Activated T-cell treated with anti-CD3 and anti-CD28 coated beads, Interleukin-2, amount 50 U/mL, for 1 hour (primary cell): ENCODE measurements around the gene USP5.
"Not testable (repeated sequence)": the region's sequence is repeated elsewhere in the genome, so short reads cannot be mapped to it uniquely, and the experiment has no call there.

ENCODE experiments used
- DNase-seq: peaks from one replicate; pipeline ENCODE4 v3.0.0-alpha.2; 2020

Gene USP5

DNA sequence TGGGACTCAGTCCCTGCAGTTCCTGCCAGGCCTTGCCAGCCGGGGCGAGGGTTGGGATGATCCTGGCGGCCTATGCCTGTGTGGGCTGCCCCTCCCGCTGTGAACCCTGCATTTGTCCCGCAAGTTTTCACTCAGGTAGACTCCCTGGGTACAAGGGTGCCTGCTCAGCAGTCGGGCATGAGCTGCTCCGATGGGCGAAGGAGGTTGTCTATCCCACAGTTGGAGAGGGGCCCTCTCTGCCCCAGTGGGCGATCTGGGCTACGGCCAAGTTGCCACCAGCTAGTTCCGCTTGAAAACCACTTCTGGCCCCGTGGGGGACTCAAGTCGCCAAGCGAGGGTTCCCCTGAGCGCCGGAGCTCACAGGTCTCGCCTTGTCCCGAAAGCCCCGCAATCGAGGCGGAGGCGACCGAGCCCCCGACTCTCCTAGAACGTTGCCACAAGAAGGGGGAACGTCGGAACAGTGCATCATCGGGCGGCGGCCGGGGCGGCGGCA lies 15.0 kb downstream of the USP5 start:
- no peak for DNase-seq

- peak; percentile 78 for DNase-seq
These were observed 15.7 kb downstream of the USP5 start, which contains the start of gene TPI1 for GRCh38 chr12:6867413-6868210. TPI1 (plus strand) TSS chr12:6867531; CDS start chr12:6867567, 36 bp downstream.

GRCh38 chr12:6868211-6869048 lies 16.5 kb downstream of the USP5 start:
- DNase-seq, result no peak

DNA sequence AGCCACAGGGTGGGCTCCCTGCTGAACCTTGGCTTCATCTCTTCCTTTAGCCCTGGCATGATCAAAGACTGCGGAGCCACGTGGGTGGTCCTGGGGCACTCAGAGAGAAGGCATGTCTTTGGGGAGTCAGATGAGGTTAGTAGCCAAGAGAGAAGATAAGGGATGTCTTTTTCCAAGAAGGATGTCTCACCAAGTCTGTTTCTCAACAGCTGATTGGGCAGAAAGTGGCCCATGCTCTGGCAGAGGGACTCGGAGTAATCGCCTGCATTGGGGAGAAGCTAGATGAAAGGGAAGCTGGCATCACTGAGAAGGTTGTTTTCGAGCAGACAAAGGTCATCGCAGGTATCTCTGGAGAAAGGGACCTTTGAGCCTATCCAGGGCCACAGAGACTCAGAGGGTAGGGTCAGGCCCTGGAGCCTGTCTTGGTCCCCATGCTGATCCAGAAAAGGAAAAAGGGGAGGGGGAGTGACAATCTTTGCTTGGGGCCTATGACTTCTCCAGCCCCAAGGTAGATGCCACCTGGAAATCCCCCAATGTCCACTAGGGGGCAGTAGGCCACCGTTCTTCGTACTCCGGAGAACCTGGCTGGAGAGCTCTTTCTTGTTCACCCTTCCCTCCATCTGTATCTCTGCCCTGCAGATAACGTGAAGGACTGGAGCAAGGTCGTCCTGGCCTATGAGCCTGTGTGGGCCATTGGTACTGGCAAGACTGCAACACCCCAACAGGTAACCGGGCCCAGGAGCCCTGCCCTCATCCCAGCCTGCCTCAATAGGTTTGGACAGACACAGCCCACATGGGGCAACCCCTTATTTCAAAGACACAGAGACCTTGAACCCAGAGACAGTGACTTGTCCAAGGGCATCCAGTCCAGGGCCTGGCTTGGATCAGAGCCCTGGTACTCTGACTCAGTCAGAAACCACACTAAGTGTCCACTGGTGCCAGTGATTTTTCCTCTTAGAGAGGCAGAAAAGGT lies 17.4 kb downstream of the USP5 start:
- DNase-seq, result peak; percentile 87

DNA sequence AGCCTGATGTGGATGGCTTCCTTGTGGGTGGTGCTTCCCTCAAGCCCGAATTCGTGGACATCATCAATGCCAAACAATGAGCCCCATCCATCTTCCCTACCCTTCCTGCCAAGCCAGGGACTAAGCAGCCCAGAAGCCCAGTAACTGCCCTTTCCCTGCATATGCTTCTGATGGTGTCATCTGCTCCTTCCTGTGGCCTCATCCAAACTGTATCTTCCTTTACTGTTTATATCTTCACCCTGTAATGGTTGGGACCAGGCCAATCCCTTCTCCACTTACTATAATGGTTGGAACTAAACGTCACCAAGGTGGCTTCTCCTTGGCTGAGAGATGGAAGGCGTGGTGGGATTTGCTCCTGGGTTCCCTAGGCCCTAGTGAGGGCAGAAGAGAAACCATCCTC lies 18.4 kb downstream of the USP5 start:
- DNase-seq, result not testable (repeated sequence)

DNA sequence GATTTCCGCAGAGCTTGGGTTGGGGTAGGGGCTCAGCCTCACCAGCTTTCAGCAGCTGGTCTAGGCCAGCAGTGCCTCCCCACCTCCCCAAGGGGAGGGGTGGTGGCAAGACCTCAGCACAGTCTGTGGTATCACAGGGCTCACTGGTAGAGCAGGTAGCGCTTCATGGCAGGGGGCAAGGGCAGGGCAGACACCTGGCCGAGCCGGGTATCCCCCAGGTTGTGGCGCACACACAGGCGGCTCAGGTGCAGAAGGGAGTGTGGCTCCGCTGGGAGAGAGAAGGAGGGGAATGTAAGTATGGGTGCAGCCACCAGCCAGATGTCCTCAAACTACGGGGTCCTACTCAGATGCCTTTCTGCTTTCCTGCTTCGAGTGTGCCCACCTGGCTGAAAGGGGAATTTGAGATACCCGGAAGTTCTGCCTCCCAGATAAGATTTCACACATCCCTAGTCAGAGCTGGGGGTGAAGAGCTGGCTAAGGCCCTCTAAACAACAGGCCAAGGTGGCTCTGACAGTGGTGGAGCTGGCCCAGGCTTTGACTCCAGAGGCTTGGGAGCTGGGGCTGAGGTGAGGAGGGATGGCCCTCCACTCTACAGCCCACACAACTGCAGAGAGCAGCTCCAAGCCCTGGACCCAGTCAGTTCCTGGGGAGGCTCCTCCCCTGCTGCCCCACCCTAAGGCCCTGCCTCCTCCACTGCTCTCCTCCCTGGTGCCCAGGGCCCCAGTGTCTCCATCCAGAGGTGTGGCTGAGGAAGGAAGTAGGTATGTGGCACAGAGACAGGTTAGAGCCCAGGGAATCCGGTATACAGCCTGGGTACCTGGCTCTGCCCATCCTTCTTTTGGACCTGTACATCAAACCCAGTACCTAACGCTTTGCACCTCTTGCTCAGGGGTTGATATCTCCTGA lies 19.4 kb downstream of the USP5 start:
- DNase-seq, result peak; percentile 43

- DNase-seq, result peak; percentile 91
These were observed 20.4 kb downstream of the USP5 start for GRCh38 chr12:6872073-6873048.

DNA sequence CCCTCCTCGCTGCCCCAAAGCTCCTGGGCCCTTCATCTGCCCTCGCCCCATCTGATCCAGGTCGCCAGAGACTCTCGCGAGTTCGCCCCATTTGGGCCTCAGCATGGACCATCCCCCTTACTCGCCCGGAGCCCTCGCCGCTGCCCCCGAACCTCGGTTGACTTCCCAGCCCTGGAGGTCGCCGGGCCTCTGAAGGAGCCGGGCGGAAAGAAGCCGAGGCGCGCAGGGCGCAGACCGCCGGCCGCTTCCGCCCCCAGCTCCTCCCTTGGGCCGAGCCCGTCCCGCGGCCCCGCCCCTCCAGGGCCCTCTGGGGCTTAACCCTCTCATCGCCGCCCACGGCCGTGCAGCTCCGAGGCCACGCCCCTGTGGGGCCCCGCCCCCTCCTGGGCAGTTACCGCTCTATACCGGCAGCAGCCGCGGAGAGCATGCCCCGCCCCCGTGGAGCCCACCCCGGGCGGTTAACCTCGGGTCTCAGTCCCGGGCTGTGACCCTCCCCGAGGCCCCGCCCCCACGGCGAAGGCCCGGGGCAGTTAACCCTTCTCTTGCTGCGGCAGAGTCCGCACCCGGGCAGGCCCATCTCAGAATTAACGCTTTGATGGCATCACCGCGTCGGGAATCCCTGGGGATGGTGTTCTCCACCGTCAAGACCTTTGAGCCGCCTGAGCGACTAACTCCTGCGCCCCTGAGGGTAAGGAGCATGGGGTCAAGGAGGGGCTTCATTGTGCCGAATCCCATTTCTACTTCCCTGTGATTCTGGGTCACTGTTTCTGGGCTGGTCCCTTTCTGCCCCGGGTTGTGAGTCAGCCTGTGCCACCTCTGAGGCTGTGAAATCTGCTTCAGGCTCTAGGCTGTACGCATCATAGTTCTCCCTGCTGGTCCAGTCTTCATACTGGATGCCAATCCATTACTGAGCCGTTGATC lies 21.4 kb downstream of the USP5 start, which contains the start of gene SPSB2:
Gene SPSB2 (minus strand): TSS at position 210 of the 921 bp plus-strand sequence. CDS start 402 bp downstream, outside the sequence.
- peak; percentile 99 for DNase-seq

- not testable (repeated sequence) for DNase-seq
These were observed 22.0 kb downstream of the USP5 start for GRCh38 chr12:6874015-6874368.

GRCh38 chr12:6879824-6880223 lies 27.9 kb downstream of the USP5 start:
- DNase-seq, result not testable (repeated sequence)

DNA sequence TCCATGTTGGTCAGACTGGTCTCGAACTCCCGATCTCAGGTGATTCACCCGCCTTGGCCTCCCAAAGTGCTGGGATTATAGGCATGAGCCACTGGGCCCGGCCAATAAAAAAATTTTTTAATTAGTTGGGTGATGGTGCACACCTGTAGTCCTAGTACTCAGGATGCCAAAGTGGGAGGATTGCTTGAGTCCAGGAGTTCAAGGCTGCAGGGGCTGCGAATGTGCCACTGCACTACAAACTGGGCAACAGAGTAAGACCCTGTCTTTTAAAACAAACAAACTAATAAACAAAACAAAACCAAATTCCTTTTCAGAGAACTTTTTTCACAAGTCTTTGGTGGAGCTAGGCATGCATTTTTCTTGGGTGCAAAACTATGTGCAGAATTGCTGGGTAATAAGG lies 31.3 kb downstream of the USP5 start:
- no peak for DNase-seq

DNA sequence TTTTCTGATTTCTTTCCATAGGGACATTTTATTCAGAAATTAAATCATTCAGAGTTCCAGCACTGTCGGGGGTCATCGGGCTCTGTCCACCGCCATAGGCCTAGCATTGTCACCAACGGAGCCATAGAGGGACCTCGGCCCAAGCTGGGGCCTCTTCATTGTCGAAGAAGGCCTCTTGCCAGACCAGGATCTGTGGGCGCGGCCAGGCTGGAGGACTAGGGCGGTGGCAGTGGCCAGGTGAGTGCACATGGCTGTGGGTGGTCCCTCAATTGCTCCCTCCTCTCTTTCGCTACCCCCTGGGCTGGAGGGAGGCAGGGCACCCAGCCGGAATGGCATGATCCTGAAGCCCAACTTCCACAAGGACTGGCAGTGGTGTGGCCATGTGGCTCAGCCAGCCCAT lies 31.7 kb downstream of the USP5 start:
- no peak for DNase-seq

GRCh38 chr12:6884539-6884938 lies 32.6 kb downstream of the USP5 start:
- no peak for DNase-seq

DNA sequence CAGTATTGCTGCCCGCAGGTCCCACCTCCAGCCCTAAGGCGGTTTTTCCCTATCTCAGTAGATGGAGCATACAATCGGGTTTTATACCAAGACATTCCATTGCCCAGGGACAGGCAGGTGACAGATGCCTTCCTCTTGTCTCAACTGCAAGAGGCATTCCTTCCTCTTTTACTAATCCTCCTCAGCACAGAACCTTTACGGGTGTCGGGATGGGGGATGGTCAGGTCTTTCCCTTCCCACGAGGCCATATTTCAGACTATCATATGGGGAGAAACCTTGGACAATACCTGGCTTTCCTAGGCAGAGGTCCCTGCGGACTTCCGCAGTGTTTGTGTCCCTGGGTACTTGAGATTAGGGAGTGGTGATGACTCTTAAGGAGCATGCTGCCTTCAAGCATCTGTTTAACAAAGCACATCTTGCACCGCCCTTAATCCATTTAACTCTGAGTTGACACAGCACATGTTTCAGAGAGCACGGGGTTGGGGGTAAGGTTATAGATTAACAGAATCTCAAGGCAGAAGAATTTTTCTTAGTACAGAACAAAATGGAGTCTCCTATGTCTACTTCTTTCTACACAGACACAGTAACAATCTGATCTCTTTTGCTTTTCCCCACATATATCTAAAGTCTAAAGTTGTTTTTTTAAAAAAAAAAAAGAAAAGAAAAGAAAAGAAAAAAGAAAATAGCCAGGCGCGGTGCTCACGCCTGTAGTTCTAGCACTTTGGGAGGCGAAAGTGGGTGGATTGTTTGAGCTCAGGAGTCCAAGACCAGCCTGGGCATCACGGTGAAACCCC lies 34.5 kb downstream of the USP5 start:
- DNase-seq, result not testable (repeated sequence)

DNA sequence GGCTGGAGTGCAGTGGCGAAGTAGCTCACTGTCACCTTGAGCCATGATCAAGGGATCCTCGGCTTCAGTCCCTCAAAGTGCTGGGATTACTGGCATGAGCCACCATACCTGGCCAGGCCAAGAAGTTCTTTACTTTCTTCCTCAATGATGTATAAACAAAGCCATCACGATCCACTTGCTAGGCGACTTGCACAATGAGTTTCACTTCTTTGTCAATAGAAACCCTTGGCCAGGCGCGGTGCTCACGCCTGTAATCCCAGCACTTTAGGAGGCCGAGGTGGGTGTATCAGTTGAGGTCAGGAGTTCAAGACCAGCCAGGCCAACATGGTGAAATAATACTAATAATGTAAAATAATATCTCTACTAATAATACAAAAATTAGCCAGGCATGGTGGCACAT lies 35.5 kb downstream of the USP5 start:
- no peak for DNase-seq

DNA sequence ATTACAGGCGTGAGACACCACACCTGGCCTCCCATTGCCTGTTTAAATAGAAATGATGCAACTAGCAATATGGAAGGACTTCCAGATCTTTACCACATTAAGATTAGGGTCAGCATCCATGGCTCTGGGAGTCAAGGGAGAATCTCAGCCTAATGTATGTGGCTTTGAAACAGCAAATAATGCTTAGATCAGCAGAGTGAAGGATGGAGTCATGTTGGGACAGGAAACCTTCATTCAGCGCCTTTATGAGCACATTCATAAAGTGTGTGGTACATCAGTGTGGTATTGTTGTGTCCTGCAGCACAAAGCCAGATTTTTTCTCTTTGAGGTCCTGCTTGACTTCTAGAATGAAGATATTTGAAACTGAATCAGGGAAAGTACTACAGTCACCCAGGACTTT lies 36.4 kb downstream of the USP5 start:
- DNase-seq, result no peak

- not testable (repeated sequence) for DNase-seq
These were observed 36.8 kb downstream of the USP5 start for GRCh38 chr12:6888794-6889193.
